ENCODE data around the gene TFPI.

Gene TFPI

DNA sequence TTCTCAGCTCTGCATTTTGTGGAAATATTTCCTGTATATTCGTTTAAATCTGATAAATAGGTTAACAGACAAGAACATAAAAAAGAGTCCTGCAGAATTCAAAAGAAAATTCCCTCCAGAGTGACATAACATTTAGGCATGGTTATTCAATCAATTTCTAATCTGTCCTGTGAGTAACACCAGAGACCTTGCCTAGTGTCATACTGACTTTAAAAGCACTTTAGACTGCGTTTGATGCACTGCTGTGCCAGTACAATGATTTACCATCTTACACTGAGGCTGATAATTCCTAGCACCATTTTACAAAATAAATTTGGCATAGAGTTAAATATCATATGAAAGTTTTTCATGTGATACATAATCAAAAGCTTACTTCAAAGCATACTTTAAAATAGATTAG is 70.7 kb downstream of the TFPI start:
- no peak overlapping the region for H3K4me3 ChIP-seq (ENCODE audit: low read depth, low read length)
- TF ChIP-seq, protein P1, sequence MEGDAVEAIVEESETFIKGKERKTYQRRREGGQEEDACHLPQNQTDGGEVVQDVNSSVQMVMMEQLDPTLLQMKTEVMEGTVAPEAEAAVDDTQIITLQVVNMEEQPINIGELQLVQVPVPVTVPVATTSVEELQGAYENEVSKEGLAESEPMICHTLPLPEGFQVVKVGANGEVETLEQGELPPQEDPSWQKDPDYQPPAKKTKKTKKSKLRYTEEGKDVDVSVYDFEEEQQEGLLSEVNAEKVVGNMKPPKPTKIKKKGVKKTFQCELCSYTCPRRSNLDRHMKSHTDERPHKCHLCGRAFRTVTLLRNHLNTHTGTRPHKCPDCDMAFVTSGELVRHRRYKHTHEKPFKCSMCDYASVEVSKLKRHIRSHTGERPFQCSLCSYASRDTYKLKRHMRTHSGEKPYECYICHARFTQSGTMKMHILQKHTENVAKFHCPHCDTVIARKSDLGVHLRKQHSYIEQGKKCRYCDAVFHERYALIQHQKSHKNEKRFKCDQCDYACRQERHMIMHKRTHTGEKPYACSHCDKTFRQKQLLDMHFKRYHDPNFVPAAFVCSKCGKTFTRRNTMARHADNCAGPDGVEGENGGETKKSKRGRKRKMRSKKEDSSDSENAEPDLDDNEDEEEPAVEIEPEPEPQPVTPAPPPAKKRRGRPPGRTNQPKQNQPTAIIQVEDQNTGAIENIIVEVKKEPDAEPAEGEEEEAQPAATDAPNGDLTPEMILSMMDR (IDR thresholded peaks at IDR 0.05; ENCODE audit: low read depth, low read length): no peak

DNA sequence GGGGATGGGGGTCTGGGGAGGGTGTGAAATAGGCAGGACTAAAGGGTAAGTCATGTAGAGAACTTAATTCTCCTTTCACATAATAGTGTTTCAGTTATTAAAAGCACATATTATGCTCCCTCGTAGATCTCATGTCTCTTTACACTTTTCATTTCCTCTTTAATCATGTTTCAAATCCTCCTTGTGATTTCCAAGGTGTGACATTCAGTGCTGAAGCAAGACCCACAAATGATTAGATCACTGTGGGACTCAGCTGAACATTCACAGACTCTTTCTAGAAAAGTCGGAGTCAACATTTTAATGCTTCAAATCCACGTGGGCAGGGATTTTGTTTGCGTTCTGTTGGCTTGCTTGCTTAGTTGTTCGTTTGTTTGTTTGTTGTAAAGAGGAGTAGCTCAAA is 71.4 kb downstream of the TFPI start:
- no peak overlapping the region for H3K4me3 ChIP-seq (ENCODE audit: low read depth, low read length)
- TF ChIP-seq, protein P1 (IDR thresholded peaks at IDR 0.05; ENCODE audit: low read depth, low read length): no peak

DNA sequence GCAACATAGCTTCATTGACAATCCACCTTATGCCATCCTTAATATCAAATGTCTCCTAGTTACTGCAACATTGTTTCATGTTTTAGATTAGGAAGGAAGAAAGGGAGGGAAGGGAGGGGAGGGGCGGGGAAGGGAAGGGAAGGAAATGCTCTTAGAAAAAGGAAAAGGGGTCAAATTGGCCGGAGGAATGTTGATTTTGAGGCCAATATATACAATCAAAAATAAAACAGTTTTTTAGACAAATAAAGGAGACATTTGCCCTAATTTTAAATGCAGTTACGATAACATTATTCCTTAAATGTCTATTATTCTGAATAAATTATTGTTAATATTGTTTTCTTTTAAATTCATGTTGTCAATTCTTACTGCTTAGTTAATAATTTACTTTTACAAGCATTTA is 72.7 kb downstream of the TFPI start:
- TF ChIP-seq, protein P1 (IDR thresholded peaks at IDR 0.05; ENCODE audit: low read depth, low read length): no peak
- no peak overlapping the region for H3K4me3 ChIP-seq (ENCODE audit: low read depth, low read length)

DNA sequence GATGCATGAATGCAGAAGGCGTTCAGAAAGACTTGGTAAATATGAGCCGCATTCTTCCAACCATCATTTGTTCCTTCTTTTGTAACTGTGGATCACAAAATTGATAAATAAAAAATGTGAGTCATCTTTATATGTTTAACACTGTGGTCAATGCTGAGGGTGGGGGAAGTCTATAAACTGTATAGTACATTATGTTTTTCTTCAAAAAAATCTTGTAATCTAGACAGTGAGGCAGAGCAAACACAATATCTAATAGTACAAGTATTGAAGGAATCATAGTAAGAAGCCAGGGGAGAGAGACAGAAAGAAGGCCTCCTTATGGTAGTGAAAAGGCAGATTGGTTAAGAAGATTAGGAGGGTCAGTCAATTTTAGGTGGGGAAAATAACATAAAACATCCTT is 75.5 kb downstream of the TFPI start:
- TF ChIP-seq, protein P1 (IDR thresholded peaks at IDR 0.05; ENCODE audit: low read depth, low read length): no peak
- no peak overlapping the region for H3K4me3 ChIP-seq (ENCODE audit: low read depth, low read length)

DNA sequence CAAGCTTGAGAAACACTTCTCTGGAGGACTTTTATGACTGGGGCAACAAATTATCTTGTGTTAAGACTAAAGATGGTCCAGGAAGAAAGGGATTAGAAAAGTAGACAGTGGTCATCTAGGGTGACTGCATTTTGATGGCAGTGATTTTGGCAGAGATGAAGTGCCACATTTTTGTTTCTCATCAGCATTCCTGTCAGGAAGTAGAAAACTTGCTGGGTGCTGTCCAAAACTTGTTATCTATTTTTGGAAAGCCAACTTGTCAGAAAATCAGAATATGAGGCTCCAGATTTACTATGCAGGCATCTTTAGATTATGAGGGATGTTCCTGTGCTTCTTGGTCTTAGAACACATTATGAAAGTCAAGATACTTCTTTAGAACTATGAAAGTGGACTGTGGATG is 77.2 kb downstream of the TFPI start:
- H3K4me3 ChIP-seq (ENCODE audit: low read depth, low read length): no peak overlapping the region
- TF ChIP-seq, protein P1 (IDR thresholded peaks at IDR 0.05; ENCODE audit: low read depth, low read length): no peak

DNA sequence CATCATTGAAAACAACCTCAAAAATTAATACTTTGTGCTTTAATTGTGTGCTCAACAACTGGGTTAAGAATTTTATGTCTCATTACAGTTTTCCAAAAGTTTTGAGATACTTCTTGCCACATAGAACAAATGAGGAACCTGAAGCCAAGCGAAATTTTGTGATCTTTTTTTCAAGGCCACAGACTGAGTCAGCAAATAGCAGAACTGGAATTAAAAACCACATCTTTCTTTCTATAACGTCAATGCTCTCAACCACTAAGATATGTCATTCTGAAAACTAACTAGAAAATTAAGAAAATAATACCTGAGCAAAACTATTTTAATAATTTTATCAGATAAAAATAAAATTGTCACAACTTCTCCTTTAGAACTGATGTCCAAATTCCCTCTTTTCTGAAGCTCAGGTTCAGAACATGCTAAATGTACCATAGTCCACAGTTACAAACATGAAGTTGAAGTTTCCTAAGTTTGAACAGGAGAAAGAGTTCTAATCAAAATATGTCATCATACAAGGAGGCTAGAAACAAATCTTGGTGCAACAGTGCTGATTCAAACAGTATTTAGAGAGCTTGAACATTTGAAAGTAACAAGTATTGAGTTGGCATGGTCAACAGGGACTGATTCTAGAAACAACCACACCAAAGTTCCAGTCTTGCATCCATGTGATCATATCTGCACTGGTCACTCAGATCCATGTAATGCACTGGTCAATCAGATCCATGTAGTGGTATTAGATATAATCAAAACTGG is 78.6 kb downstream of the TFPI start:
- TF ChIP-seq, protein P1 (IDR thresholded peaks at IDR 0.05; ENCODE audit: low read depth, low read length): no peak
- H3K4me3 ChIP-seq (ENCODE audit: low read depth, low read length): no peak overlapping the region

DNA sequence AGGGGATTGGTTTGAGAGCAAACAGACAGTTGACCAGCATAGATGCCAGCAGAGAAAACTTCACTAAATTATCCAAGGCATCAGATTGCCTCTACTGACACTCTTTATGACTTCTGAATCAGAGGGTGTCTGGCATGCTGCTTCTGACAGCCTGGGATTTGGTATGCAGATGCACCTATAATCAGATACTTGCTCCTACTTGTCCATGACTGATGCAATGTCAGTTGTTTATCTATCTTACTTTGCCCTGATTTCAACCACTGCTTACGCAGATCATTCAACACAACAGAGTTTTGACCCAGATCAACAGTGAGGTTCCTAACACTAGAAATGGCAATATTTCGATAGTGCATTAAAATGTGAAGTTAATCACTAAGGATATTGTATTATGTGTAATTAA is 83.5 kb downstream of the TFPI start:
- no peak overlapping the region for H3K4me3 ChIP-seq (ENCODE audit: low read depth, low read length)
- TF ChIP-seq, protein P1 (IDR thresholded peaks at IDR 0.05; ENCODE audit: low read depth, low read length): no peak

All from WI38 (cell line).